Measurements from ENCODE around the gene GPR42.
"Not testable (repeated sequence)": the region's sequence is repeated elsewhere in the genome, so short reads cannot be mapped to it uniquely, and the experiment has no call there.

The GPR42 gene

GRCh38 chr19:35363711-35364425, 7.0 kb upstream of the GPR42 start:
- DNase-seq: no peak

GRCh38 chr19:35365303-35365702, 5.6 kb upstream of the GPR42 start:
- no peak for DNase-seq

- no peak for DNase-seq
Measured at GRCh38 chr19:35368378-35368777, 2.5 kb upstream of the GPR42 start.

GRCh38 chr19:35369522-35369921, 1.3 kb upstream of the GPR42 start:
- DNase-seq: no peak

GRCh38 chr19:35373492-35373891, 2.6 kb downstream of the GPR42 start:
- no peak for DNase-seq

- DNase-seq: not testable (repeated sequence)
Measured at GRCh38 chr19:35374031-35374430, 3.2 kb downstream of the GPR42 start.

GRCh38 chr19:35375505-35376307, 4.8 kb downstream of the GPR42 start:
- no peak for DNase-seq

GRCh38 chr19:35377656-35378055, 6.8 kb downstream of the GPR42 start:
- no peak for DNase-seq

- no peak for DNase-seq
Measured at GRCh38 chr19:35378356-35378755, 7.5 kb downstream of the GPR42 start.

- not testable (repeated sequence) for DNase-seq
Measured at GRCh38 chr19:35379545-35379944, 8.7 kb downstream of the GPR42 start.

- DNase-seq: no peak
Measured at GRCh38 chr19:35379992-35380391, 9.1 kb downstream of the GPR42 start.

GRCh38 chr19:35380450-35381124, 9.7 kb downstream of the GPR42 start:
- no peak for DNase-seq

GRCh38 chr19:35381318-35381717, 10.4 kb downstream of the GPR42 start:
- no peak for DNase-seq

GRCh38 chr19:35381926-35382325, 11.1 kb downstream of the GPR42 start:
- no peak for DNase-seq

GRCh38 chr19:35383536-35383935, 12.7 kb downstream of the GPR42 start:
- DNase-seq: no peak

- DNase-seq: no peak
Measured at GRCh38 chr19:35388277-35389054, 17.6 kb downstream of the GPR42 start.

- DNase-seq: no peak
Measured at GRCh38 chr19:35389192-35389861, 18.5 kb downstream of the GPR42 start.

GRCh38 chr19:35392742-35393715, 22.2 kb downstream of the GPR42 start:
- DNase-seq: no peak

- no peak for DNase-seq
Measured at GRCh38 chr19:35395382-35396199, 24.7 kb downstream of the GPR42 start.

GRCh38 chr19:35396240-35396885, 25.5 kb downstream of the GPR42 start:
- DNase-seq: no peak
